T-helper 1 cell treated with Interleukin-12 subunit alpha and Interleukin-12 subunit beta and Interleukin-4 antibody, amounts not matched to agents 30 μg/mL and 1 μg/mL, for 36 hours (primary cell): ENCODE measurements around the gene HCRTR2.
"Not testable (repeated sequence)": the region's sequence is repeated elsewhere in the genome, so short reads cannot be mapped to it uniquely, and the experiment has no call there.

ENCODE experiments used
- H3K27ac Mint-ChIP-seq: one replicate; pipeline ENCODE4 v1.8.0; 2021; ENCODE audit warnings: mild to moderate bottlenecking, mixed read lengths
- H3K27me3 Mint-ChIP-seq: one replicate; pipeline ENCODE4 v1.8.0; 2021; ENCODE audit warnings: low read depth, mixed read lengths
- H3K36me3 Mint-ChIP-seq: one replicate; pipeline ENCODE4 v1.8.0; 2021; ENCODE audit warnings: low read depth, mixed read lengths
- H3K4me1 Mint-ChIP-seq: one replicate; pipeline ENCODE4 v1.8.0; 2021; ENCODE audit warnings: low read depth, mixed read lengths
- H3K4me3 Mint-ChIP-seq: one replicate; pipeline ENCODE4 v1.8.0; 2021; ENCODE audit warnings: mild to moderate bottlenecking, moderate library complexity, mixed read lengths
- H3K9me3 Mint-ChIP-seq: one replicate; pipeline ENCODE4 v1.8.0; 2021; ENCODE audit warnings: mixed read lengths

HCRTR2 gene

DNA sequence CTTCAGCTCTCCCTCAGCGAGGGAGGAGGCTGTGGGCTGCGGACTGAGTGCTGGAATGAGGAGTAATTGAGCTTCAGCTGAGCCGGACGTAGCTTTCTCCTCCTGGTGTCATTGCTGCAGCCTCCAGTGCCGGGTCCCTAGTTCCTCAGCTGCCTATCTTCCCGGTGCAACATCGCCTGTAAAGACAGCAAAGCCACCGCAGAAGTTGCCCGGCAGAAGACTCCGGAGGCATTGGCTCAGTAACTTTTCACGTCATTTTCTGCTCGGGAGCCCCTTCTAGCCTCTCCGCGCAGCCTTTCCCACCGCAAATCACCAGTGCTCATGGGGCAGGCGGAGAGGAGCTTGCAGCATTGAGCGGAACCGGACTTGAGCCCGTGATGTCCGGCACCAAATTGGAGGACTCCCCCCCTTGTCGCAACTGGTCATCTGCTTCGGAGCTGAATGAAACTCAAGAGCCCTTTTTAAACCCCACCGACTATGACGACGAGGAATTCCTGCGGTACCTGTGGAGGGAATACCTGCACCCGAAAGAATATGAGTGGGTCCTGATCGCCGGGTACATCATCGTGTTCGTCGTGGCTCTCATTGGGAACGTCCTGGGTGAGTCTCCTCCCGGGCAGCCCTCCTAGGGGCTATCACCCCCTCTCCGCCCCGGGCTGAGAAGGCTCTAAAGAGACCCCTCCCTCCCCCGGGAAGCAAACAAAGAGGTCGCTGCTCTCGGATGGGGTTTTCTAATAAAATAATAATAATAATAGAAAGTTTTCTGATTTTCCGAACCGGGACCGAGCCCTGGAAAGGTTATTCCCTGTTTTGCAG is at the start of gene HCRTR2:
TSS of gene HCRTR2 (plus strand) at position 305 of the 816 bp plus-strand sequence. CDS start at position 378, 73 bp downstream.
- peaks cover 5% of the 10 kb centered on the region for H3K9me3 Mint-ChIP-seq
- H3K36me3 Mint-ChIP-seq: no peaks in the 10 kb centered on the region
- H3K4me3 Mint-ChIP-seq: no peak within 1 kb of the TSS
- no peak within 1 kb of the TSS for H3K27ac Mint-ChIP-seq
- no peaks in the 10 kb centered on the region for H3K4me1 Mint-ChIP-seq
- H3K27me3 Mint-ChIP-seq: peaks cover 5% of the 10 kb centered on the region

DNA sequence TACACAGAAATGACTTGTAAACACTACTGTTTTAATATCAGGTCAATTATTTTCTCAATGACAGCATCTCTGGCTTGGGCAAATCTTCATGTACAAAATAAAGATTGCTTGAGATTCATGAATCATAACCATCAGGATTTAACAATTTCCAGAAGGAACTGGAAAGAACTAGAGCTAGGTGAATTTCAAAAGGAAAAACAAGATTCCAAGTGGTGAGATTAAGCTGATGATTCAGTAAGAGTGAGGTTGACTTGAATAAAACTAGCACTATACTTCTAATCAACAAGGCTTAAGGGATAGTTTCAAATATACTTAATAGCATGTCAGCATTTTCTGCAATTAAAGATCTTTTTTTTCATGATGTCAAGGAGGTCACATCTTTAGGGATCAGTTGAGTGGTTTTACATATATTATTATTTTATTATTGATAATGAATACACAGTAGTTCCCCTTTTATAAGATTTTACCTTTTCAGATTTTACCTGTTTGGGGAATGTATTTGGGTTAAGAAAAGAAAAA is 43.5 kb upstream of the HCRTR2 start:
- no peak overlapping the region for H3K27ac Mint-ChIP-seq
- no peaks in the 10 kb centered on the region for H3K36me3 Mint-ChIP-seq
- peaks cover 14% of the 10 kb centered on the region for H3K9me3 Mint-ChIP-seq
- no peaks in the 10 kb centered on the region for H3K4me1 Mint-ChIP-seq
- no peaks in the 10 kb centered on the region for H3K27me3 Mint-ChIP-seq
- H3K4me3 Mint-ChIP-seq: no peak overlapping the region

DNA sequence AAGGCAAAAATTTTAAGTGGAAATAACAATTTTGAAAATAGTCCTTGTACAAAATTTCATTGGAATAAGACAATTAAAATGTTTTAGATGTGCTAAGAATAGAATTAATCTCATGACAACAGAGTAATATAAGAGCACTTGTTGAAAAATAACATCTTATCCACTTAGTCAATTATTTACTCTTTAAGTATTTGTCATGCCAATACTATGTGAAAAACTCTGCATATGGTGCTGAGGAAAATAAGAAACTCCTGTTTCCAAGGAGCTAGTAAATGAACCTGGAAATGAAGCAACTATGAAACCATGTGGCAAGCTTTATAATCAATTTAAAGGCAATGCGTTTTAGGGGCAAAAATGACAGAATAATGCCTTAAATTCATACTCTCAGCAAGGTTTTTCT is 42.7 kb upstream of the HCRTR2 start:
- Mint-ChIP-seq H3K4me3 (no peak overlapping the region), H3K36me3 (no peaks in the 10 kb centered on the region), H3K27me3 (no peaks in the 10 kb centered on the region), H3K4me1 (no peaks in the 10 kb centered on the region), H3K27ac (no peak overlapping the region), H3K9me3 (peaks cover 14% of the 10 kb centered on the region)

DNA sequence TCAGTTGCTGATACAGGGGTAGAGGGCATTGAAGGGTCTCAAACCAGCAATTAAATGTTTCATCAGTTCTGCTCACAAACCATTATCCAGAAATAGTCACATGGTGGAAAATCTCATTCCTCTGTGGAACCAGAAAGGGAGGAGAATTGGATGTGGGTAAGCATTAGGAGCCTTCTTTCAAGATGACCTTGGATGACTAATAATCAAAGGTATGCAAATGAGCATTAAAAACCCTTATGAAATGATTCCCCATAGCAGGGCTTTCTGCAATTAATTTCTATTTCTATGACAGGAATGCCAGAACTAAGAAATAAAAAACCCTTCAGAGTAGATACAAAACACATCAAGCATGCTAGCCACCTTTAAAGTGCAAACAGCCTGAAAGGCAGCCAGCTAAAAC is 37.4 kb upstream of the HCRTR2 start:
- Mint-ChIP-seq H3K4me3 (no peak overlapping the region), H3K27ac (no peak overlapping the region), H3K9me3 (no peaks in the 10 kb centered on the region), H3K4me1 (no peaks in the 10 kb centered on the region), H3K27me3 (no peaks in the 10 kb centered on the region), H3K36me3 (no peaks in the 10 kb centered on the region)

DNA sequence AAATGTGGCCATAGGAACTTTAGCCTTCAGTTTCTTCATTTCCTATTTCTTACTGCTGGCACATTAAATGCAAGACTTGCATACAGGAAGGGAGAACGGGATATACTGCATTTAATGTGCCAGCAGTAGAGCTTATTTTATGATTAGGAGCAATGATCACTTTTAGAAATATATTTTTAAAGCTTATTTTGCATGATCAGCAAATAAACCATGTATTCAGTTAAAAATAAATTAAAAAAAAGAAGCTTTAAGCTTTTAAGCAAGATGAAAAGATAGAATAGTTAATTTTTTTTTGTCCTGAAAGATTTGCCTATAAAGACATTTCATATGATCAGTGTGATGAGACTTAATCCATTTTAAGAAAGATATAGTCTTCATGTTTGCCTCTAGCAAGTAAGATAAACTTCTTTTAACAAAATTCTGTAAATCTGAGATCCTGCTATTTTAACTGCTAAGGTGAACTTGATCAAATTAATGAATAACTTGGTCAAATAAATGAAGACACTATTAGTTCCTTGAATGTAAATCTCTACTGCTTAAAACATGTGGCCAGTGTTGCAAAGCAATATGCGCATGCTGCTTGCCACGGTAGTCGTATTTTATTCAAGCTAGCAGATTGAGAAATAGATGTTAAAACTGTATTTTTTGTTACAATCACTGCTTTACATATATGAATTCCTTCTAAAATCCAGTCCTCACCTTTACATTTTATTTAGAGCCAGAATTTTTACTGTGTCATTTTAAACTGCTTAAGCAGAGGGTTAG is 36.2 kb upstream of the HCRTR2 start:
- Mint-ChIP-seq H3K27ac (no peak overlapping the region), H3K4me3 (no peak overlapping the region), H3K36me3 (no peaks in the 10 kb centered on the region), H3K4me1 (no peaks in the 10 kb centered on the region), H3K27me3 (no peaks in the 10 kb centered on the region), H3K9me3 (no peaks in the 10 kb centered on the region)

DNA sequence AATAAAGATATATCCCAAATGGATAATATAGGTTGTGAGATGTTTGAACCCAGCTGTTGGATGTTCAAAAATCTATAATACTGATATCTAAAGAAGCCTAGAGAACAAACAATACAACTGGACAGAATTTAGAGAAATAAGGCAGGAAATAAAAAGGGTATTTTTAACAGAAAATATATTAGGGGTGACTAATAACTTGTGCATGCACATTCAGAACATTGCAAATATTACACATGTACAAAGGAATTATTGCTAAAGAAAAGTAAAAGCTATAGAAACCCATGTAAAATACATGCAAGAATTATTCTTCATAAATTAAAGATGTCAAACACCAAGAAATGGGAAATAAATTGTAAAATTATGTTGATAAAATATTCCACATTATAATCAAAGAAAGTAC is 32.7 kb upstream of the HCRTR2 start:
- Mint-ChIP-seq H3K4me1 (no peaks in the 10 kb centered on the region), H3K27me3 (no peaks in the 10 kb centered on the region), H3K36me3 (no peaks in the 10 kb centered on the region), H3K9me3 (no peaks in the 10 kb centered on the region), H3K4me3 (no peak overlapping the region), H3K27ac (no peak overlapping the region)

DNA sequence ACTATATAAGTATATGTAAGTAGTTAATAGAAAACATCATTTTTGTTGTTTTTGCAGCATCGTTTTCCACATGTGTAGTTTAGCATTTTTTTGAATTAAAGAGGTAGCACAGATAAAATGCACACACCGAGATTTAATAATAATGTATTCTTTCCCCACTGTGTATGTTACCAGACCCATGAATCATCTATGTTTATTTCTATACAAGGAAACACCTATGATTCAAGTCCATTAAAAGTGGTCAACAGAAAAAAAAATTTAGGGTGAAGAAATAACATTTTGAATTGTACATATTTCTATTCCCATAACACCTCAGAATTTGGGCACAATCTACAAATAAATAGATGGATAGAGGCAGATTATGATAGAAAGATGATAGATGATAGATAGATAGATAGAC is 31.7 kb upstream of the HCRTR2 start:
- H3K27me3 Mint-ChIP-seq: no peaks in the 10 kb centered on the region
- no peaks in the 10 kb centered on the region for H3K9me3 Mint-ChIP-seq
- H3K4me1 Mint-ChIP-seq: no peaks in the 10 kb centered on the region
- no peak overlapping the region for H3K27ac Mint-ChIP-seq
- H3K4me3 Mint-ChIP-seq: no peak overlapping the region
- no peaks in the 10 kb centered on the region for H3K36me3 Mint-ChIP-seq

DNA sequence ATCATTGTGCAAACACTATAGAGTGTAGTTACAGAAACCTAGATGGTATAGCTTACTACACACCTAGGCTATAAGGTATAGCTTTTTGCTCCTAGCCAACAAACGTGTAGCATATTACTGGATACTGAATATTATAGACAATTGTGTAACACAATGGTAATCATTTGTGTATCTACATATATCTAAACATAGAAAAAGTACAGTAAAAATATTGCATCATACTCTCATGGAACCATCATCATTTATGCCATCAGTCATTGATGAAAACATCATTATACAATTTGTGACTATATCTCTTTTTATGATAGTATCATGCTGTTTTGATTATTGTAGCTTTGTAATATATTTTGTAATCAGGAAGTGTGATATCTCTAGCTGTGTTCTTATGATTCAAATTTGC is 21.0 kb upstream of the HCRTR2 start:
- no peak overlapping the region for H3K4me3 Mint-ChIP-seq
- no peak overlapping the region for H3K27ac Mint-ChIP-seq
- peaks cover 16% of the 10 kb centered on the region for H3K9me3 Mint-ChIP-seq
- H3K27me3 Mint-ChIP-seq: no peaks in the 10 kb centered on the region
- H3K36me3 Mint-ChIP-seq: no peaks in the 10 kb centered on the region
- H3K4me1 Mint-ChIP-seq: no peaks in the 10 kb centered on the region

DNA sequence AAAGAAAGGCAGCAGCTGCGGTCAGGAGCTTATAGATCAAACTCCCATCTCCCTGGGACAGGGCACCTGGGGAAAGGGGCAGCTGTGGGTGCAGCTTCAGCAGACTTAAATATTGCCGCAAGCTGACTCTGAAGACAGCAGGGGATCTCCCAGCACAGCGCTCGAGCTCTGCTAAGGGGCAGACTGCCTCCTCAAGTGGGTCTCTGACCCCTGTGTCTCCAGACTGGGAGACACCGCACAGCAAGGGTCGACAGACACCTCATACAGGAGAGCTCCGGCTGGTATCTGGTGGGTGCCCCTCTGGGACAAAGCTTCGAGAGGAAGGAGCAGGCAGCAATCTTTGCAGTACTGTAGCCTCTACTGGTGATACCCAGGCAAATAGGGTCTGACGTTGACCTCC is 15.5 kb upstream of the HCRTR2 start:
- H3K9me3 Mint-ChIP-seq: peaks cover 27% of the 10 kb centered on the region
- H3K4me3 Mint-ChIP-seq, H3K27me3 Mint-ChIP-seq, H3K36me3 Mint-ChIP-seq, H3K27ac Mint-ChIP-seq, H3K4me1 Mint-ChIP-seq: not testable (repeated sequence)

DNA sequence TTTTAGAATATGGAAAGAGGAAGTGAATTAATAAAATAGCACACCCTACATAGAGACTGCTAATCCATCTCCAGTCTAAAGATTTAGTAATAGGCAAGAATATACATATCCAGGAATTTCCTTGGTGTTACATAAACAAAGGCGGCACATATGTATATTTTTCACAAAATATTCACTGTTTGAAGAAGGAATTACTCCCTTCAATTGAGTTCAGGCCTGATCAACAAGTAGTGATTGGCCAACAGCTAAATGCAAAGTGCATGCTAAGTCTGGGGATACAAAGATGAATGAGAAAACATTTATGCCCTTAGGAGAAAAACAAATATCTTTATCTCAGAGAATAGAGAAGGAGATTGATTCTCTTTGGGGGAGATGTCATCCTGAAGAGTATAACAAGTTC is 6.5 kb upstream of the HCRTR2 start:
- Mint-ChIP-seq H3K27ac (no peak overlapping the region), H3K9me3 (peaks cover 5% of the 10 kb centered on the region), H3K4me1 (no peaks in the 10 kb centered on the region), H3K27me3 (no peaks in the 10 kb centered on the region), H3K4me3 (no peak overlapping the region), H3K36me3 (no peaks in the 10 kb centered on the region)

DNA sequence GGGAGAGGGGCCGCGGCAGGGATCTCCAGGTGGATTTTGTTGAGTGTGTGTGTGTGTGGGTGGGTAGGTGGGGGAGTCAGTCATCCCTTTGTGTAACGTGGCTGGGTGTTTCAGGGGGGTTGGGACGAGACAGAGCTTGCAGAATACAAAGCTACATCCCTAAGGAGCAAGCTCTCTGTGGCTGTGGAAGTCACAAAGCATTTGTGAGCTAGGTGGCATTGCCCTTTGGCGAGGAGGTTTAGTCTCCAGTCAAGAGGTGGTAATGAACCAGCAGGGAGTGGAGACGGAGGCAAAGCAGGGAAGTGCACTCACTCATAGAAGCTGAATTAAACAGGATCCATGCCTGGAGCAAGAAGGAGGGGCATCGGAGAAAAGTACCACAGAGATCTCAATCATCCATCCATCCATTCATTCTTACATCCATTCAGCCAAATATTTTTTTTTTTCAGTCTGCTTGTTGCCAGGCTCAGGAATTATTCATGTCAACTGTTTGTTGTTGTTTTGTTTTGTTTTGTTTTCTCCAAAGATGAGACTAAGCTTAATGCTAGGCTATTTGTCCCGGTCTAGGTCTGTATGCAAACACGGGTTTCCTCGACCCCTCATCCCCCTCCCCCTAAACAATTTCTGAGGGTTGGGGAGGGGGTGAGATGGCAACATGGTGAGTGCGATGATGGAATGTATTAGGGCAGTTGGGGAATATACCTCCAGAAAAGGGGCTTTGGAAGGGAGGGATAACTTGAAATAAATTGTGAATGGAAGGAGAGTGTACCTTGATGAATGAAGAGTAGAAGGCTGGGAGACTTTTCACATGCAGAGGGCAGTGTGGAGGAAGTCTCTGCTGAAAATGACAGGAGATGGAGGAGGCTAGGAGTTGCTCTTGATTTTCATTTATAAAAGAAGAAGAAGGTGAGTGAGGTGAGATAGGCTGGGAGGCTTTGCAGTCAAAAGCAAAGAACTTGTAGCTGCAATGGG is 1.0 kb downstream of the HCRTR2 start:
- Mint-ChIP-seq H3K27me3 (peaks cover 5% of the 10 kb centered on the region), H3K4me3 (no peak overlapping the region), H3K36me3 (no peaks in the 10 kb centered on the region), H3K4me1 (no peaks in the 10 kb centered on the region), H3K9me3 (peaks cover 5% of the 10 kb centered on the region), H3K27ac (no peak overlapping the region)

DNA sequence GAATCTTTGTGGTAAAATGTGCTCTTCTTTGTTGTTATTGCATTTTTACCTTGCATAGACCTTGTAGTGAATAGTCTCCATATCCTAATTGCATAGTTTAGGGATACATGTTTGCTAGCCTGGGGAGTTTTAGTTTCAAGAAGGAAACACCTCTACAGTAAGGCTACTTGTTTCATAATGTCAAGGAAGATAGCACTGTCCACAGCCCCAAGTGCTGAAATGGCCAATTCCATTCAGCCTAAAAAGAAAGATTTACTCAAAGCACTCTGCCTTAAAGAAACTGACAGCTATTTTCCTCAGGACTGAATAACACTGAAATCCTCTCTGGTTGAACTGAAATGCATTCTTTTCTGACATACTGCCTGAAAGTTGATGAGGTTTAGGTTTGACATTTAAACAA is 2.6 kb downstream of the HCRTR2 start:
- Mint-ChIP-seq H3K4me3 (no peak overlapping the region), H3K27me3 (peaks cover 5% of the 10 kb centered on the region), H3K9me3 (no peaks in the 10 kb centered on the region), H3K4me1 (no peaks in the 10 kb centered on the region), H3K36me3 (no peaks in the 10 kb centered on the region), H3K27ac (no peak overlapping the region)

DNA sequence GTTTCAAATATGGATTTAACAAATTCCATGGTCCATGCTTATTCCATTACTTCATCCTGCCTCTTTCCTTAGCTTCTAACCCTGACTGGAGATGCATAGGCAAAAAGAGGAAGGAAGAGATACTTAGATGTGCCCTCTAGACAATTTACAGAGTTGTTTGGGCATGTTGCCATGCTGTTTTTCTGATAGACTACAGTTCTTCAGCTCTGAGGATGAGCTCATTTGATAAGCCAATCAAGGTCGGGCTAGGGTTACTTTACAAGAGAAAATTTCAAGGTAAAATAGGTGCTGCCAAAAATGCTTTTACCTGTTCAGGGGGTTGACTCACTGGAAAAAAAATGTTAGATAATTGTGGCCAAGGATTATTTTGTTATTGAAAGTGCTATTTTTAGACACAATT is 5.9 kb downstream of the HCRTR2 start:
- H3K27me3 Mint-ChIP-seq: no peaks in the 10 kb centered on the region
- no peak overlapping the region for H3K27ac Mint-ChIP-seq
- no peaks in the 10 kb centered on the region for H3K4me1 Mint-ChIP-seq
- H3K9me3 Mint-ChIP-seq: no peaks in the 10 kb centered on the region
- H3K36me3 Mint-ChIP-seq: no peaks in the 10 kb centered on the region
- H3K4me3 Mint-ChIP-seq: no peak overlapping the region

DNA sequence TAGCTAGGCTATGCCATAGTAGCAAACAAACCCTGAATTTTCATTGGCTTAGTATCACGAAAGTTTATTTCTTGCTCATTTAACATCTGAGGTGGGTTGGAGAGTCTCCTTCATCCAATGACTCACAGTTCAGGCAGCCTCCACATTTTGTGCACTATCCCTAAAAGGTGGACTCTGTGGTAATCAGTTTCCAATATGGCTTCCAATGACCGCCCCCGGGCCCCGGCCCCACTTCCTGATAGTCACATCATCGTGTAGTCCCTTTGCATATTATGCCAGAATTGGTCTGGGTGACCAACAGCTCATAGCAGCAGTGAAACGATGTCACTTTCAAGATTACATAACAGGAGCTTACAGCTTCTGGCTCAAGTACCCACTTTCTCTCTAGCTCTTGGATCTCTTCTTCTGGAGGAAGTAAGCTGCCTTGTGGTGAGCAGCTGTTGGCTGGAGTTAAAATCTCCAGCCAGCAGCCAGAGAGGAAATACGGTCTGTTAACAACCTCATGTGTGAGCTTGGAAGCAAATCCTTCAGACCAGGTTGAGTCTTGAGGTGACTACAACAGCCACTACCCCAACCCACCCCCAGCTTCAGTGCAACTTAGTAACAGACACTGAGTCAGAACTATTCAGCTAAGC is 7.8 kb downstream of the HCRTR2 start:
- H3K27me3 Mint-ChIP-seq: no peaks in the 10 kb centered on the region
- H3K27ac Mint-ChIP-seq: no peak overlapping the region
- no peak overlapping the region for H3K4me3 Mint-ChIP-seq
- no peaks in the 10 kb centered on the region for H3K36me3 Mint-ChIP-seq
- no peaks in the 10 kb centered on the region for H3K9me3 Mint-ChIP-seq
- H3K4me1 Mint-ChIP-seq: no peaks in the 10 kb centered on the region
